HepG2 (cell line): ENCODE results near the gene IRAK2. TPM values are rescaled to one million over a fixed set of nuclear protein-coding genes. Genes with fewer than 3 reads are reported as not detected.

ENCODE experiments used
- FOSL2 ChIP-seq: sonication (generic); formaldehyde crosslinking; IDR thresholded peaks from 2 replicates; pipeline ENCODE4 v1.4.0; 2020; ENCODE audit warnings: missing genetic modification reagents
- GTF2F1 ChIP-seq: fragments of 150-350 bp; IDR thresholded peaks from 2 replicates; pipeline ENCODE4 v1.6.1; 2014; ENCODE audit warnings: low read length
- IKZF4 ChIP-seq: sonication (generic); formaldehyde crosslinking; IDR thresholded peaks from 2 replicates; pipeline ENCODE4 v1.5.1; 2020; ENCODE audit warnings: borderline replicate concordance, mild to moderate bottlenecking, low read depth, missing genetic modification reagents; ENCODE audit errors: not compliant biosample characterization
- SMAD9 ChIP-seq: sonication (generic); formaldehyde crosslinking; IDR thresholded peaks from 2 replicates; pipeline ENCODE4 v1.5.1; 2020; ENCODE audit warnings: mild to moderate bottlenecking, missing genetic modification reagents
- ZNF138 ChIP-seq: sonication (generic); formaldehyde crosslinking; IDR thresholded peaks from 2 replicates; pipeline ENCODE4 v1.5.0; 2020; ENCODE audit warnings: mild to moderate bottlenecking, low read depth, missing genetic modification reagents
- ZNF841 ChIP-seq: sonication (generic); formaldehyde crosslinking; IDR thresholded peaks from 2 replicates; pipeline ENCODE4 v1.8.1; 2023; ENCODE audit warnings: missing genetic modification reagents, borderline replicate concordance
- ZSCAN31 ChIP-seq: sonication (generic); formaldehyde crosslinking; IDR thresholded peaks from 2 replicates; pipeline ENCODE4 v1.5.0; 2020; ENCODE audit warnings: low read depth, mild to moderate bottlenecking, missing genetic modification reagents
- polyA plus RNA-seq, 8 experiments: library from polyadenylated mRNA; depleted of rRNA in 3 of 8; stranded (reverse) in 7 of 8; unstranded in 1 of 8; fragments of >200 nt; fragmentation: Illumina TruSeq in 4 of 8; extraction: Trizol in 4 of 8; gene quantifications; 2 replicates each; pipeline versions ENCODE4 v1.2.1 to v1.2.3, GENCODE V29; 2011 to 2016; ENCODE audit warnings: low read depth in 4 of 8, missing spikeins in 1 of 8, mixed read lengths in 1 of 8; ENCODE audit not compliant: insufficient read depth in 1 of 8
- total RNA-seq, 5 experiments: library from RNA; depleted of rRNA; stranded (reverse); fragments of >200 nt; fragmentation: Illumina TruSeq; extraction: Trizol; gene quantifications; 2 replicates each; pipeline ENCODE4 v1.2.3, GENCODE V29; 2016; ENCODE audit warnings: low read depth in 1 of 5
- TF ChIP-seq, protein P1 (sequence below): sonication (generic); formaldehyde crosslinking; IDR thresholded peaks from 2 replicates; pipeline ENCODE4 v1.4.0; 2020; ENCODE audit warnings: missing genetic modification reagents
- TF ChIP-seq, protein P2 (sequence below): fragments of 450-650 bp; IDR thresholded peaks from 2 replicates; pipeline ENCODE4 v1.6.1; 2017; ENCODE audit warnings: mild to moderate bottlenecking
- TF ChIP-seq, protein P3 (sequence below): sonication (generic); formaldehyde crosslinking; IDR thresholded peaks from 2 replicates; pipeline ENCODE4 v1.4.0; 2020; ENCODE audit warnings: missing genetic modification reagents, mild to moderate bottlenecking, borderline replicate concordance
- TF ChIP-seq, protein P4 (sequence below): sonication (generic); formaldehyde crosslinking; IDR thresholded peaks from 2 replicates; pipeline ENCODE4 v1.8.0; 2022; ENCODE audit warnings: missing genetic modification reagents, mild to moderate bottlenecking, inconsistent platforms, borderline replicate concordance
- TF ChIP-seq, protein P5 (sequence below): sonication (generic); formaldehyde crosslinking; IDR thresholded peaks from 2 replicates; pipeline ENCODE4 v1.5.1; 2020; ENCODE audit warnings: mild to moderate bottlenecking, moderate library complexity, missing genetic modification reagents
- TF ChIP-seq, protein P6 (sequence below): sonication (generic); formaldehyde crosslinking; IDR thresholded peaks from 2 replicates; pipeline ENCODE4 v1.5.1; 2020; ENCODE audit warnings: missing genetic modification reagents, mild to moderate bottlenecking, borderline replicate concordance
- TF ChIP-seq, protein P7 (sequence below): sonication (generic); formaldehyde crosslinking; IDR thresholded peaks from 2 replicates; pipeline ENCODE4 v1.4.0; 2020; ENCODE audit warnings: missing genetic modification reagents, mild to moderate bottlenecking, borderline replicate concordance

IRAK2 gene
- total and polyA plus RNA-seq, 2 of the 13 experiments (the other 11 are each of a cell fraction or from before 2014, with no cell fraction given) = 13.1 to 23.3 TPM

DNA sequence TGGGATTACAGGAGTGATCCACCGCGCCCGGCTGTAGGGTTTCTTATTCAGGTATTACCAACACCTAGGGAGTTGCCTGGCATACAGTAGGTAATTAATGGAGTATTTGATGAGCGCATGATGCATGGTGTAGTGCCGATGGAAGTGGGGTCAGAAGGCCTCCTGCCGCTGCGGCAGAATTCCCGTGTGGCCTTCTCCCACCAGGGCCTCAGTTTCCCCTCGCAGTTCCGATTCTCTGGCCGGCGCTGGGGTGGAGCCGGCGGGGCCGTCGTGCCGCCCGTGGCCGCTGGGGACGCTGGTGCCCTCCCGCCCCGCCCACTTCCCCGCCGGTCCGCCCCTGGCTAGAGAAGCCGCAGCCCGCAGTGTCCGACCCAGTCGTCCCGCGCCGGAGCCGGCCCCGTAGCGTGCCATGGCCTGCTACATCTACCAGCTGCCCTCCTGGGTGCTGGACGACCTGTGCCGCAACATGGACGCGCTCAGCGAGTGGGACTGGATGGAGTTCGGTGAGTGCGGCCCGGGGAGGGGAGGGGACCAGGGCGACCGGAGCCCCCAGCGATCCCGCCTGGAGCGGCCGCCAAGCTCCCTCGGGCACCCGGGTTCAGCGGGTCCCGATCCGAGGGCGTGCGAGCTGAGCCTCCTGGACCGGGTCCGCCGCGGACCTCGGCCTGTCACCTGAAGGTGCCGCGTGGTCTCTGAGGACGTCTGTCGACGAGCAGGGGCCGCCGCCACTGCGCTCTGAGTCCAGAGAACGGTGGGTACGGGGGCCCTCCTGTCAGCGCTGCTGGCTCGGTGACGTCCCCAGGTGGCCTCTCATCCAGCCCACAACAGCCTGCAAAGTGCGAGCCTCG, at the start of gene IRAK2 (continued):
- TF ChIP-seq, protein P1, sequence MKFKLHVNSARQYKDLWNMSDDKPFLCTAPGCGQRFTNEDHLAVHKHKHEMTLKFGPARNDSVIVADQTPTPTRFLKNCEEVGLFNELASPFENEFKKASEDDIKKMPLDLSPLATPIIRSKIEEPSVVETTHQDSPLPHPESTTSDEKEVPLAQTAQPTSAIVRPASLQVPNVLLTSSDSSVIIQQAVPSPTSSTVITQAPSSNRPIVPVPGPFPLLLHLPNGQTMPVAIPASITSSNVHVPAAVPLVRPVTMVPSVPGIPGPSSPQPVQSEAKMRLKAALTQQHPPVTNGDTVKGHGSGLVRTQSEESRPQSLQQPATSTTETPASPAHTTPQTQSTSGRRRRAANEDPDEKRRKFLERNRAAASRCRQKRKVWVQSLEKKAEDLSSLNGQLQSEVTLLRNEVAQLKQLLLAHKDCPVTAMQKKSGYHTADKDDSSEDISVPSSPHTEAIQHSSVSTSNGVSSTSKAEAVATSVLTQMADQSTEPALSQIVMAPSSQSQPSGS (CRISPR knock-in tag) = no peak; the same call in 1 of the 2 replicates
- TF ChIP-seq ZNF841 (CRISPR knock-in tag) (no peak), IKZF4 (CRISPR knock-in tag) (peak; percentile 79), ZSCAN31 (CRISPR knock-in tag) (peak; percentile 64; the same call in 1 of the 2 replicates), GTF2F1 (no peak), ZNF138 (CRISPR knock-in tag) (no peak), FOSL2 (CRISPR knock-in tag) (no peak), SMAD9 (CRISPR knock-in tag) (0 out of 2 replicates have a peak, but pooled peaks have one; percentile 69)
- TF ChIP-seq, protein P2, sequence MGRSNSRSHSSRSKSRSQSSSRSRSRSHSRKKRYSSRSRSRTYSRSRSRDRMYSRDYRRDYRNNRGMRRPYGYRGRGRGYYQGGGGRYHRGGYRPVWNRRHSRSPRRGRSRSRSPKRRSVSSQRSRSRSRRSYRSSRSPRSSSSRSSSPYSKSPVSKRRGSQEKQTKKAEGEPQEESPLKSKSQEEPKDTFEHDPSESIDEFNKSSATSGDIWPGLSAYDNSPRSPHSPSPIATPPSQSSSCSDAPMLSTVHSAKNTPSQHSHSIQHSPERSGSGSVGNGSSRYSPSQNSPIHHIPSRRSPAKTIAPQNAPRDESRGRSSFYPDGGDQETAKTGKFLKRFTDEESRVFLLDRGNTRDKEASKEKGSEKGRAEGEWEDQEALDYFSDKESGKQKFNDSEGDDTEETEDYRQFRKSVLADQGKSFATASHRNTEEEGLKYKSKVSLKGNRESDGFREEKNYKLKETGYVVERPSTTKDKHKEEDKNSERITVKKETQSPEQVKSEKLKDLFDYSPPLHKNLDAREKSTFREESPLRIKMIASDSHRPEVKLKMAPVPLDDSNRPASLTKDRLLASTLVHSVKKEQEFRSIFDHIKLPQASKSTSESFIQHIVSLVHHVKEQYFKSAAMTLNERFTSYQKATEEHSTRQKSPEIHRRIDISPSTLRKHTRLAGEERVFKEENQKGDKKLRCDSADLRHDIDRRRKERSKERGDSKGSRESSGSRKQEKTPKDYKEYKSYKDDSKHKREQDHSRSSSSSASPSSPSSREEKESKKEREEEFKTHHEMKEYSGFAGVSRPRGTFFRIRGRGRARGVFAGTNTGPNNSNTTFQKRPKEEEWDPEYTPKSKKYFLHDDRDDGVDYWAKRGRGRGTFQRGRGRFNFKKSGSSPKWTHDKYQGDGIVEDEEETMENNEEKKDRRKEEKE = no peak
- TF ChIP-seq, protein P3, sequence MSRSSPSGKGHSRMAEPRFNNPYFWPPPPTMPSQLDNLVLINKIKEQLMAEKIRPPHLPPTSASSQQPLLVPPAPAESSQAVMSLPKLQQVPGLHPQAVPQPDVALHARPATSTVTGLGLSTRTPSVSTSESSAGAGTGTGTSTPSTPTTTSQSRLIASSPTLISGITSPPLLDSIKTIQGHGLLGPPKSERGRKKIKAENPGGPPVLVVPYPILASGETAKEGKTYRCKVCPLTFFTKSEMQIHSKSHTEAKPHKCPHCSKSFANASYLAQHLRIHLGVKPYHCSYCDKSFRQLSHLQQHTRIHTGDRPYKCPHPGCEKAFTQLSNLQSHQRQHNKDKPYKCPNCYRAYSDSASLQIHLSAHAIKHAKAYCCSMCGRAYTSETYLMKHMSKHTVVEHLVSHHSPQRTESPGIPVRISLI (CRISPR knock-in tag) = no peak
- TF ChIP-seq, protein P4, sequence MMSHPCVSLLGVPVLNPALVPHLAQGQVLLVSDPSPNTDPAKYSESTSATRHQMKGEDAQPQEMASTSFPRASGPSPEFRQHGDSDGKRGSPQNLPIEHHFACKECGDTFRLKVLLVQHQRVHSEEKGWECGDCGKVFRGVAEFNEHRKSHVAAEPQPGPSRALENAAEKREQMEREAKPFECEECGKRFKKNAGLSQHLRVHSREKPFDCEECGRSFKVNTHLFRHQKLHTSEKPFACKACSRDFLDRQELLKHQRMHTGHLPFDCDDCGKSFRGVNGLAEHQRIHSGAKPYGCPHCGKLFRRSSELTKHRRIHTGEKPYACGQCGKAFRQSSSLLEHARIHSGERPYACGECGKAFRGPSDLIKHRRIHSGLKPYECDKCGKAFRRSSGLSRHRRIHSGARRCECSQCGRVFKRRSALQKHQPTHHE = no peak
- TF ChIP-seq, protein P5, sequence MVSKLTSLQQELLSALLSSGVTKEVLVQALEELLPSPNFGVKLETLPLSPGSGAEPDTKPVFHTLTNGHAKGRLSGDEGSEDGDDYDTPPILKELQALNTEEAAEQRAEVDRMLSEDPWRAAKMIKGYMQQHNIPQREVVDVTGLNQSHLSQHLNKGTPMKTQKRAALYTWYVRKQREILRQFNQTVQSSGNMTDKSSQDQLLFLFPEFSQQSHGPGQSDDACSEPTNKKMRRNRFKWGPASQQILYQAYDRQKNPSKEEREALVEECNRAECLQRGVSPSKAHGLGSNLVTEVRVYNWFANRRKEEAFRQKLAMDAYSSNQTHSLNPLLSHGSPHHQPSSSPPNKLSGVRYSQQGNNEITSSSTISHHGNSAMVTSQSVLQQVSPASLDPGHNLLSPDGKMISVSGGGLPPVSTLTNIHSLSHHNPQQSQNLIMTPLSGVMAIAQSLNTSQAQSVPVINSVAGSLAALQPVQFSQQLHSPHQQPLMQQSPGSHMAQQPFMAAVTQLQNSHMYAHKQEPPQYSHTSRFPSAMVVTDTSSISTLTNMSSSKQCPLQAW = no peak
- TF ChIP-seq, protein P6, sequence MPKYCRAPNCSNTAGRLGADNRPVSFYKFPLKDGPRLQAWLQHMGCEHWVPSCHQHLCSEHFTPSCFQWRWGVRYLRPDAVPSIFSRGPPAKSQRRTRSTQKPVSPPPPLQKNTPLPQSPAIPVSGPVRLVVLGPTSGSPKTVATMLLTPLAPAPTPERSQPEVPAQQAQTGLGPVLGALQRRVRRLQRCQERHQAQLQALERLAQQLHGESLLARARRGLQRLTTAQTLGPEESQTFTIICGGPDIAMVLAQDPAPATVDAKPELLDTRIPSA (CRISPR knock-in tag) = no peak
- TF ChIP-seq, protein P7, sequence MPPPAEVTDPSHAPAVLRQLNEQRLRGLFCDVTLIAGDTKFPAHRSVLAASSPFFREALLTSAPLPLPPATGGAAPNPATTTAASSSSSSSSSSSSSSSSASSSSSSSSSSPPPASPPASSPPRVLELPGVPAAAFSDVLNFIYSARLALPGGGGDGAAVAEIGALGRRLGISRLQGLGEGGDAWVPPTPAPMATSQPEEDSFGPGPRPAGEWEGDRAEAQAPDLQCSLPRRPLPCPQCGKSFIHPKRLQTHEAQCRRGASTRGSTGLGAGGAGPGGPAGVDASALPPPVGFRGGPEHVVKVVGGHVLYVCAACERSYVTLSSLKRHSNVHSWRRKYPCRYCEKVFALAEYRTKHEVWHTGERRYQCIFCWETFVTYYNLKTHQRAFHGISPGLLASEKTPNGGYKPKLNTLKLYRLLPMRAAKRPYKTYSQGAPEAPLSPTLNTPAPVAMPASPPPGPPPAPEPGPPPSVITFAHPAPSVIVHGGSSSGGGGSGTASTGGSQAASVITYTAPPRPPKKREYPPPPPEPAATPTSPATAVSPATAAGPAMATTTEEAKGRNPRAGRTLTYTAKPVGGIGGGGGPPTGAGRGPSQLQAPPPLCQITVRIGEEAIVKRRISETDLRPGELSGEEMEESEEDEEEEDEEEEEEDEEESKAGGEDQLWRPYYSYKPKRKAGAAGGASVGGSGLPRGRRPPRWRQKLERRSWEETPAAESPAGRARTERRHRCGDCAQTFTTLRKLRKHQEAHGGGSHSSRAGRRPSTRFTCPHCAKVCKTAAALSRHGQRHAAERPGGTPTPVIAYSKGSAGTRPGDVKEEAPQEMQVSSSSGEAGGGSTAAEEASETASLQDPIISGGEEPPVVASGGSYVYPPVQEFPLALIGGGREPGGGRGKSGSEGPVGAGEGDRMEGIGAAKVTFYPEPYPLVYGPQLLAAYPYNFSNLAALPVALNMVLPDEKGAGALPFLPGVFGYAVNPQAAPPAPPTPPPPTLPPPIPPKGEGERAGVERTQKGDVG = no peak
